Measurements from ENCODE around the gene CSE1L.
"Not testable (repeated sequence)": the region's sequence is repeated elsewhere in the genome, so short reads cannot be mapped to it uniquely, and the experiment has no call there.

The CSE1L gene

DNA sequence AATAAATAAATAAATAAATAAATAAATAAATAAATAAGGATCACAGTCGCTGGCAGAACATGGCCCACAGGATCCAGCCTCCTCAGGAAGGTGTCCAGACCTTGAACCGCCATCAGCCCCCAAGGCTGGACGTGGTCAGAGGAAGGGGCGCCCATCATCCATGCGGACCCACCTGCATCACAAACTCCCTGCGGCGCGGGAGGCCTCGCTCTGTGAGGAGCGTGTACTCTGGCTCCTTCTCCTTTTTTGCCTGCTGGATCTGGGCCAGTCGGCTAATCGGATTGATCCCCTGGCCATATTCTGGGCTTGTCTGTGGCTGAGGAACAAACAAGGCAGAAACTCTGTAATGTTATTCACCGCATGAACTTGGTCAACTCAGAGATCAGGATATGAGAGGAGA, 76.8 kb downstream of the CSE1L start:
- Histone ChIP-seq H3K36me3 (ENCODE audit: control insufficient read depth, insufficient read depth, low read length) (peaks cover 31% of the 10 kb centered on the region), H3K4me3 (replicated peaks; ENCODE audit: low read depth, low read length) (no peak overlapping the region), H3K27me3 (replicated peaks; ENCODE audit: control insufficient read depth, insufficient read depth, low read length) (no peaks in the 10 kb centered on the region)
- no peak for DNase-seq (ENCODE audit: extremely low read depth, insufficient read length)
- TF ChIP-seq, protein P1, sequence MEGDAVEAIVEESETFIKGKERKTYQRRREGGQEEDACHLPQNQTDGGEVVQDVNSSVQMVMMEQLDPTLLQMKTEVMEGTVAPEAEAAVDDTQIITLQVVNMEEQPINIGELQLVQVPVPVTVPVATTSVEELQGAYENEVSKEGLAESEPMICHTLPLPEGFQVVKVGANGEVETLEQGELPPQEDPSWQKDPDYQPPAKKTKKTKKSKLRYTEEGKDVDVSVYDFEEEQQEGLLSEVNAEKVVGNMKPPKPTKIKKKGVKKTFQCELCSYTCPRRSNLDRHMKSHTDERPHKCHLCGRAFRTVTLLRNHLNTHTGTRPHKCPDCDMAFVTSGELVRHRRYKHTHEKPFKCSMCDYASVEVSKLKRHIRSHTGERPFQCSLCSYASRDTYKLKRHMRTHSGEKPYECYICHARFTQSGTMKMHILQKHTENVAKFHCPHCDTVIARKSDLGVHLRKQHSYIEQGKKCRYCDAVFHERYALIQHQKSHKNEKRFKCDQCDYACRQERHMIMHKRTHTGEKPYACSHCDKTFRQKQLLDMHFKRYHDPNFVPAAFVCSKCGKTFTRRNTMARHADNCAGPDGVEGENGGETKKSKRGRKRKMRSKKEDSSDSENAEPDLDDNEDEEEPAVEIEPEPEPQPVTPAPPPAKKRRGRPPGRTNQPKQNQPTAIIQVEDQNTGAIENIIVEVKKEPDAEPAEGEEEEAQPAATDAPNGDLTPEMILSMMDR (IDR thresholded peaks at IDR 0.05; ENCODE audit: insufficient read depth, low read length, poor library complexity, severe bottlenecking), result no peak

DNA sequence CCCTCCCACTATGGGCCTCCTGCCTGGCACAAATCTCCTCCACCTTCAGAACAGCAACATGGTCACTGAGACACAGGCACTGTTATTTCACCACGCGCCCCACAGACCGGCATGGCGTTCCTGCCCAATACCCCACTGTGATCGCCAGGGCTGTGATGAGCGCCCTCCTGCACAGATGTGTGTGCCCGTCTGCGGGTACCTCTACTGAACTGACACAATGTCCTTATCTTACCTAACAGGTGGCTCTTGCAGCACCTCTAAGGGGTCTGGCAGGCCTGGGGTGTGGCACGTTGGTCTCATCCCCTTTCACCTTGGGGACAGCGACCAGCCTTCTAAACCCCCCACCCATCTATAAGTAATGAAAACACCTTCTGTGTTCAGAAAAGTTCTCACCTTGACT, 77.9 kb downstream of the CSE1L start:
- Histone ChIP-seq H3K36me3 (ENCODE audit: control insufficient read depth, insufficient read depth, low read length) (peaks cover 25% of the 10 kb centered on the region), H3K27me3 (replicated peaks; ENCODE audit: control insufficient read depth, insufficient read depth, low read length) (no peaks in the 10 kb centered on the region), H3K4me3 (replicated peaks; ENCODE audit: low read depth, low read length) (no peak overlapping the region)
- TF ChIP-seq, protein P1 (IDR thresholded peaks at IDR 0.05; ENCODE audit: insufficient read depth, low read length, poor library complexity, severe bottlenecking), result no peak
- no peak for DNase-seq (ENCODE audit: extremely low read depth, insufficient read length)

DNA sequence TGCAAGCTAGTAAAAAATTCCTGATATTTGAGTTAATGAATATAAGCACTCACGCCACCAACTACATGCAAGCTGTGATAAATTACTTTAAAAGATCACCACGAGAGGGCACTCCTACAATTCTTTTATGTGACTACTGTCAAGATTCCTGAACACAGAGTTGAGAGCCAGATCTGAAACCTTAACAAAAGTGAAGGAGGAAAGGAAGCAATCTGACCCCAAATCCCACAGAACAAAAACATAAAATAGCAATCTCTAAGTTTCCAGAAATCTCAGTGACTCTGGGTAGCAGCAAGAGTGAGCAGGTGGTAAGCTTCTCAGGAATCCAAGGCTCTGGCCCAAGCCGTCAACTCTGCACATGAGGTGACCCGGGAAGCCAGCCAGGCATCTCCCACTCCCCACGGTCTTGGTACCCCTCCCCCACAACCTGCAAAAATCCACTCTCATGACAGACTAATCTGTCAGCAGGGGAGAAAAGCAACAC, 86.9 kb downstream of the CSE1L start:
- TF ChIP-seq, protein P1 (IDR thresholded peaks at IDR 0.05; ENCODE audit: insufficient read depth, low read length, poor library complexity, severe bottlenecking), result peak; percentile 48
- no peaks in the 10 kb centered on the region for H3K27me3 ChIP-seq (replicated peaks; ENCODE audit: control insufficient read depth, insufficient read depth, low read length)
- H3K36me3 ChIP-seq (ENCODE audit: control insufficient read depth, insufficient read depth, low read length), result peaks cover 16% of the 10 kb centered on the region
- DNase-seq (ENCODE audit: extremely low read depth, insufficient read length), result no peak
- H3K4me3 ChIP-seq (replicated peaks; ENCODE audit: low read depth, low read length), result no peak overlapping the region

DNA sequence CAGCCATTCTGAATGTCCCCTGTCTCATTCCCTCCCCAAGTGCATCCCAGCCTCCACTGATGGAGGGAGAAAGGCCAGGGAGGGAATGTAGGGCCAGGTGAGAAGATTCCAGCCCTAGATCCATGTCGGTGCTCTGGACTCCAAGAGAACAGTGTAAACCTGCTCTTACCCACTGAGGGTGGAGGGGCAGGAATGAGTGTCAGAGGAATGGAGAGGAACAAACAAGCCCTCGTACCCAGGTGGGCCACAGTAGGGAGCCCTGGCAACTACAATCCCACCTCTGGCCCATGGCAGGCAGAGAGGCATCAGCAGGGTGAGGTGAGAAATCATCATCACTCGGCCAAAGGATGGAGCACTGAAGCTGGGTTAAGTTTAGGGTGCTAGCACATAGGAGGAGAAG, 87.5 kb downstream of the CSE1L start:
- TF ChIP-seq, protein P1 (IDR thresholded peaks at IDR 0.05; ENCODE audit: insufficient read depth, low read length, poor library complexity, severe bottlenecking), result no peak
- peaks cover 14% of the 10 kb centered on the region for H3K36me3 ChIP-seq (ENCODE audit: control insufficient read depth, insufficient read depth, low read length)

DNA sequence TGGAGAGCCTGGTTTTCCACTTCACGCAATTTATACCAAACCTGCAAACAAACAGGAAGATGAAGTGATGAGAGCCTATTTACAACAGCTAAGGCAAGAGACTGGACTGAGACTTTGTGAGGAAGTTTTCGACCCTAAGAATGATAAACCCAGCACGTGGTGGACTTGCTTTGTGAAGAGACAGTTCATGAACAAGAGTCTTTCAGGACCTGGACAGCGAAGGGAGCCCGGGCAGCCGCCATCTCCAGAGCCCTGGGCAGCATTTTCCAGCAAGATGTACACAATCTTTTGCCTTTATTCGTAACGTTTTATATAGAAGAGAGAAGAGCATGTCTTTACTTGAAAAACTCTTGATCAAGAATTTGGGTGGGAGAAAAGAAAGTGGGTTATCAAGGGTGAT, 88.7 kb downstream of the CSE1L start:
- DNase-seq (ENCODE audit: extremely low read depth, insufficient read length); H3K4me3 ChIP-seq (replicated peaks; ENCODE audit: low read depth, low read length); H3K27me3 ChIP-seq (replicated peaks; ENCODE audit: control insufficient read depth, insufficient read depth, low read length): not testable (repeated sequence)
- H3K36me3 ChIP-seq (ENCODE audit: control insufficient read depth, insufficient read depth, low read length), result peaks cover 14% of the 10 kb centered on the region

More for the DNA sequence above, 87.5 kb downstream of the CSE1L start:
- H3K4me3 ChIP-seq (replicated peaks; ENCODE audit: low read depth, low read length), result no peak overlapping the region
- no peak for DNase-seq (ENCODE audit: extremely low read depth, insufficient read length)
- H3K27me3 ChIP-seq (replicated peaks; ENCODE audit: control insufficient read depth, insufficient read depth, low read length), result no peaks in the 10 kb centered on the region

DNA sequence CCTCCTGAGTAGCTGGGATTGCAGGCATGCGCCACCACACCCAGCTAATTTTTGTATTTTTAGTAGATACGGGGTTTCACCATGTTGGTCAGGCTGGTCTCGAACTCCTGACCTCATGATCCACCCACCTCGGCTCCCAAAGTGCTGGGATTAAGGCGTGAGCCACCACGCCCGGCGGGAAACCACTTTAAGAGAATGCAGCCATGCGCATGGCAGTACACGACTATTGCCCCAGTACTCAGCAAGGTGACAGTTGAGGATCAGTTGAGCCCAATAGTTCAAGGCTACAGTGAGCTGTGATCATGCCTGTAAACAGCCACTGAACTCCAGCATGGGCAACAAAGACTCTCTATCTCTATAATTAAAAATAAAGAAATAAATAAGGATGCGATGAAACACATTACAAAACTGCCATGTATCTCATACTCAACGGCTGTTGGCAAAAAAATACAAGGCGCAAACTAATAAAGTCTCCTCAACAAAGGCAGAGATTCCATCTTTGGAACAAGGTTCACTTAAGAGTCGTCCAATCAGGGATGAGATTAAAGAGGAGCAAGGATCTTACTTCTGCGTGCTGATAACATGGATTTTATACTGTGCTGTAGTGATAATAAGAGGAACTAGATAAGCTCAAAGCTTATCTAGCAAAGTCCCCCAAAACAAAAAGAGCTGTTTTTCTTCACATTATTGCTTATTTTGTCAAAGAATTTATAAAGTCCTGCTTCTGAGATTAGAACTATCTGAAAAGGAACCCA, 90.9 kb downstream of the CSE1L start:
- Histone ChIP-seq H3K27me3 (replicated peaks; ENCODE audit: control insufficient read depth, insufficient read depth, low read length) (no peaks in the 10 kb centered on the region), H3K36me3 (ENCODE audit: control insufficient read depth, insufficient read depth, low read length) (peaks cover 8% of the 10 kb centered on the region), H3K4me3 (replicated peaks; ENCODE audit: low read depth, low read length) (no peak overlapping the region)
- TF ChIP-seq, protein P1 (IDR thresholded peaks at IDR 0.05; ENCODE audit: insufficient read depth, low read length, poor library complexity, severe bottlenecking), result no peak
- DNase-seq (ENCODE audit: extremely low read depth, insufficient read length), result no peak

Data from GM06990 (cell line).